Heart left ventricle (tissue), 13 donors: ENCODE measurements around the gene IGSF9.

ENCODE experiments used
- POLR2A ChIP-seq, 2 donors: fragments of 450-650 bp; IDR thresholded peaks; one replicate each; pipeline ENCODE4 v1.6.1; 2017; ENCODE audit warnings: antibody characterized with exemption in 2 of 2, mild to moderate bottlenecking in 2 of 2, moderate library complexity in 2 of 2
- TF ChIP-seq, protein P1 (sequence below), 12 donors: fragments of 200-600 bp; sonication (generic) in 4 of 12; IDR thresholded peaks; one replicate each; pipeline versions ENCODE4 v1.5.0 to v1.8.0; 2018 to 2022; ENCODE audit warnings: antibody characterized with exemption in 12 of 12, mild to moderate bottlenecking in 5 of 12
- donor health status: ischemic (EF 13 %, LVEDD 7.1; RV severe dilation, severe dysfunction).
- donor health status: DM: no; HTN: yes; CAD: no.
- donor health status: DM: no; HTN: no; CAD: no.
- donor health status: ischemic (EF 25% LVEDD 6.9; RV normal size, moderate dysfunction).
- donor health status: ischemic (EF 25% LVEDD 5.7; RV mildly dilated, moderate dysfunction).
- donor health status: ischemic (EF 35%, LVEDD 5.7; RV mildly dilated, moderate dysfunction).
- donor health status: nonischemic (EF 11% LVEDD 7.7; RV severe dilation, severe dysfunction).
- donor health status: DM: yes; HTN: yes; CAD: no.
- donor health status: PGD.
- donor health status: ischemic (EF 29% LVEDD 5.4; RV normal size, mild dysfunction).
- donor health status: nonischemic (EF 23%, LVEDD 6.1; RV moderate dilation, normal function).

DNA sequence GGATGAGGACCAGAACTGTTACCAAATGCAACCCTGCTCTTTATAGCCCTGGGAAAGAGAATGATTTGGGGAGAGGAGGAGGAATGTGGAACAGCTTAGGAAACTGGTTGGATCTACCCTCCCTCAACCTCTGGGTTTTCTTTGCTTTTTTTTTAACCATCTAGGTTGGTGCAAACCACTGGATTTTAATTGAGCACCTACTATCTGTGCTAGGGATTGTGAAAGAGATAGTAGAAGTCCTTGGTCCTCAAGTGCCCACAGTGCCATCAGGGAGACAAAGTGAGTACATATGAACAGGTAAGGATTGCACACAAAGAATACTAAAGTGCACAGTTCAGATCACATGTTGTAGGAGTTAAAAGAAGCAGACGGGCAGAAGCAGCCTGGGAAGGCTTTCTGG, 24.8 kb downstream of the IGSF9 start:
- TF ChIP-seq, protein P1, sequence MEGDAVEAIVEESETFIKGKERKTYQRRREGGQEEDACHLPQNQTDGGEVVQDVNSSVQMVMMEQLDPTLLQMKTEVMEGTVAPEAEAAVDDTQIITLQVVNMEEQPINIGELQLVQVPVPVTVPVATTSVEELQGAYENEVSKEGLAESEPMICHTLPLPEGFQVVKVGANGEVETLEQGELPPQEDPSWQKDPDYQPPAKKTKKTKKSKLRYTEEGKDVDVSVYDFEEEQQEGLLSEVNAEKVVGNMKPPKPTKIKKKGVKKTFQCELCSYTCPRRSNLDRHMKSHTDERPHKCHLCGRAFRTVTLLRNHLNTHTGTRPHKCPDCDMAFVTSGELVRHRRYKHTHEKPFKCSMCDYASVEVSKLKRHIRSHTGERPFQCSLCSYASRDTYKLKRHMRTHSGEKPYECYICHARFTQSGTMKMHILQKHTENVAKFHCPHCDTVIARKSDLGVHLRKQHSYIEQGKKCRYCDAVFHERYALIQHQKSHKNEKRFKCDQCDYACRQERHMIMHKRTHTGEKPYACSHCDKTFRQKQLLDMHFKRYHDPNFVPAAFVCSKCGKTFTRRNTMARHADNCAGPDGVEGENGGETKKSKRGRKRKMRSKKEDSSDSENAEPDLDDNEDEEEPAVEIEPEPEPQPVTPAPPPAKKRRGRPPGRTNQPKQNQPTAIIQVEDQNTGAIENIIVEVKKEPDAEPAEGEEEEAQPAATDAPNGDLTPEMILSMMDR (IDR thresholded peaks at IDR 0.05), result no peak
- no peak for TF ChIP-seq POLR2A (IDR thresholded peaks at IDR 0.05)
